Amniotic stem cell (primary cell): ENCODE measurements around the gene ZNF710.
"Not testable (repeated sequence)": the region's sequence is repeated elsewhere in the genome, so short reads cannot be mapped to it uniquely, and the experiment has no call there.

Source experiments
- DNase-seq: peaks from one replicate; lab custom pipeline; 2025; lab: John Stamatoyannopoulos, UW

ZNF710 gene

GRCh38 chr15:90105521-90105920, 104.4 kb downstream of the ZNF710 start:
- no peak for DNase-seq

- DNase-seq, result no peak
These were observed 105.5 kb downstream of the ZNF710 start for GRCh38 chr15:90106522-90107117.

GRCh38 chr15:90108038-90108437, 106.9 kb downstream of the ZNF710 start:
- not testable (repeated sequence) for DNase-seq

- DNase-seq, result not testable (repeated sequence)
These were observed 108.1 kb downstream of the ZNF710 start for GRCh38 chr15:90109163-90109751.

GRCh38 chr15:90113166-90113565, 112.0 kb downstream of the ZNF710 start:
- no peak for DNase-seq

- DNase-seq, result no peak
These were observed 113.4 kb downstream of the ZNF710 start for GRCh38 chr15:90114451-90114901.

- no peak for DNase-seq
These were observed 114.7 kb downstream of the ZNF710 start for GRCh38 chr15:90115783-90116182.

GRCh38 chr15:90119367-90119766, 118.2 kb downstream of the ZNF710 start:
- DNase-seq, result no peak

- no peak for DNase-seq
These were observed 120.0 kb downstream of the ZNF710 start for GRCh38 chr15:90121086-90121485.

GRCh38 chr15:90124507-90124906, 123.4 kb downstream of the ZNF710 start:
- no peak for DNase-seq

- DNase-seq, result no peak
These were observed 124.9 kb downstream of the ZNF710 start for GRCh38 chr15:90126022-90126421.

GRCh38 chr15:90126596-90127435, 125.7 kb downstream of the ZNF710 start:
- no peak for DNase-seq

- DNase-seq, result no peak
These were observed 129.2 kb downstream of the ZNF710 start for GRCh38 chr15:90130291-90130690.
